Psoas muscle (tissue), 8 donors: ENCODE measurements around the gene EVL. TPM values are rescaled to one million over a fixed set of nuclear protein-coding genes. Genes with fewer than 3 reads are reported as not detected.

Experiments used
- ATAC-seq, 4 donors: fragments of 200-7000 bp; cut with Tn5 transposase; one replicate each; pipeline ENCODE4 v1.9.1; 2020; ENCODE audit warnings: moderate library complexity in 3 of 4, mild to moderate bottlenecking in 2 of 4
- DNase-seq, 2 donors: peaks; one replicate each; pipeline ENCODE4 v3.0.0-alpha.2; 2020
- H3K27ac ChIP-seq: fragments of 200-600 bp; one replicate; pipeline ENCODE4 v1.8.0; 2022
- H3K27me3 ChIP-seq, 3 donors: fragments of 200-600 bp in 1 of 3; one replicate each; pipeline versions ENCODE4 v1.6.1 to v1.8.0; 2013 to 2022; ENCODE audit warnings: low read length in 2 of 3, mild to moderate bottlenecking in 2 of 3, moderate library complexity in 1 of 3; ENCODE audit not compliant: insufficient read depth in 3 of 3
- H3K36me3 ChIP-seq, 2 donors: fragments of 200-600 bp in 1 of 2; one replicate each; pipeline versions ENCODE4 v1.6.1 to v1.8.0; 2013 to 2022; ENCODE audit warnings: low read depth in 1 of 2, mild to moderate bottlenecking in 1 of 2, moderate library complexity in 1 of 2; ENCODE audit not compliant: insufficient read depth in 1 of 2
- H3K4me1 ChIP-seq: fragments of 200-600 bp; one replicate; pipeline ENCODE4 v1.8.0; 2022
- H3K4me3 ChIP-seq: fragments of 200-600 bp; one replicate; pipeline ENCODE4 v1.8.0; 2022; ENCODE audit warnings: mild to moderate bottlenecking
- H3K9me3 ChIP-seq: fragments of 200-600 bp; one replicate; pipeline ENCODE4 v1.8.0; 2022
- CTCF ChIP-seq: fragments of 200-600 bp; IDR thresholded peaks from one replicate; pipeline ENCODE4 v1.8.0; 2022; ENCODE audit warnings: antibody characterized with exemption
- WGBS, 3 donors: extraction: QIAGEN DNeasy Blood & Tissue Kit; methylation state at CpG; one replicate each; pipeline versions ENCODE4 v1.1.6 to v1.1.7; 2013; 5-methylcytosine and 5-hydroxymethylcytosine counted together
- intact Hi-C, 2 donors: fragments of 100-400 bp; cut with DNase I; formaldehyde crosslinking; loops; one replicate each; pipeline versions ENCODE4 v1.11.0 to v1.14.2; 2022
- polyA plus RNA-seq, 3 donors: library from polyadenylated mRNA; stranded (reverse); fragments of 200-250 nt; gene quantifications; one replicate each; pipeline ENCODE4 v1.2.3, GENCODE V29; 2013
- total RNA-seq, 4 donors: library from RNA; stranded (reverse); fragmentation: NEBNext Ultra II Directional in 2 of 4; extraction: Animal tissue kit (Norgen Biotek cat#: 25700) in 2 of 4; gene quantifications; one replicate each; pipeline versions ENCODE4 v1.2.1 to v1.2.4, GENCODE V29; 2021 to 2023
- donor health status: healthy with polysubstance abuse.
- donor health status: DM: no; HTN: no; CAD: no; lungs with moderate emphysema.
- donor health status: Bipolar disorder and iron deficiency.
- donor health status: healthy.
- donor health status: DM: yes; HTN: yes; CAD: no.
- donor health status: DM: no; HTN: no; CAD: no.
- donor health status: DM: no; HTN: no; CAD: no.
- donor health status: DM: yes; HTN: yes; CAD: no.

Gene EVL
- total and polyA plus RNA-seq, 7 donors, result 9.6 to 30.4 (median 17.1) TPM

GRCh38 chr14:100120522-100121269 is 55.5 kb downstream of the EVL start:
- Histone ChIP-seq H3K27me3 (no peaks in the 10 kb centered on the region), H3K4me1 (no peaks in the 10 kb centered on the region), H3K4me3 (no peak overlapping the region), H3K27ac (no peak overlapping the region), H3K36me3 (peaks cover 0 to 7% of the 10 kb centered on the region in 2 donors), H3K9me3 (no peaks in the 10 kb centered on the region)
- intact Hi-C loops, result no loop called here
- DNase-seq (no peak), ATAC-seq (no peak)
- no peak for TF ChIP-seq CTCF
- WGBS, 3 donors, result 89 to 93% (median 92%) methylated on average over 18 of the region's 18 CpGs

- H3K27me3 ChIP-seq, result no peaks in the 10 kb centered on the region
- H3K9me3 ChIP-seq, result no peaks in the 10 kb centered on the region
- TF ChIP-seq CTCF, result no peak
- no peak for DNase-seq
- intact Hi-C loops, result no loop called here
- H3K4me1 ChIP-seq, result no peaks in the 10 kb centered on the region
- 59 to 81% (median 62%) methylated on average over 14 of the region's 14 CpGs for WGBS, 3 donors
- H3K27ac ChIP-seq, result no peak overlapping the region
- ATAC-seq, result no peak
- no peak overlapping the region for H3K4me3 ChIP-seq
- peaks cover 0 to 11% of the 10 kb centered on the region in 2 donors for H3K36me3 ChIP-seq
These were observed 56.6 kb downstream of the EVL start for GRCh38 chr14:100121643-100122480.

GRCh38 chr14:100122481-100123223 is 57.4 kb downstream of the EVL start:
- DNase-seq (no peak), ATAC-seq (peak in 3 of 4 donors; percentile 29 to 50 (median 44))
- H3K27ac ChIP-seq, result no peak overlapping the region
- H3K36me3 ChIP-seq, result peaks cover 0 to 12% of the 10 kb centered on the region in 2 donors
- no peaks in the 10 kb centered on the region for H3K27me3 ChIP-seq
- intact Hi-C loops, result no loop called here
- H3K9me3 ChIP-seq, result no peaks in the 10 kb centered on the region
- WGBS, 3 donors, result 65 to 78% (median 69%) methylated on average over 8 of the region's 8 CpGs
- no peak overlapping the region for H3K4me3 ChIP-seq
- TF ChIP-seq CTCF, result no peak
- H3K4me1 ChIP-seq, result no peaks in the 10 kb centered on the region

- Histone ChIP-seq H3K27ac (no peak overlapping the region), H3K36me3 (peaks cover 0 to 12% of the 10 kb centered on the region in 2 donors), H3K9me3 (no peaks in the 10 kb centered on the region), H3K27me3 (no peaks in the 10 kb centered on the region), H3K4me1 (no peaks in the 10 kb centered on the region), H3K4me3 (no peak overlapping the region)
- TF ChIP-seq CTCF, result no peak
- WGBS, 3 donors, result 95 to 98% (median 97%) methylated on average over 10 of the region's 10 CpGs
- DNase-seq, result no peak
- intact Hi-C loops, result no loop called here
- no peak for ATAC-seq
These were observed 58.4 kb downstream of the EVL start for GRCh38 chr14:100123618-100124017.
